ENCODE data around the gene ZNF763. TPM values are rescaled to one million over a fixed set of nuclear protein-coding genes. Genes with fewer than 3 reads are reported as not detected.
A peak's percentile ranks its signal among the peaks of the same experiment; 100 is the strongest.

ZNF763 gene
- total RNA-seq, 3 donors from 2014 or later (not counting 1 experiment from before 2014, with no cell fraction given) = 4.8 to 7.7 (median 5.8) TPM

DNA sequence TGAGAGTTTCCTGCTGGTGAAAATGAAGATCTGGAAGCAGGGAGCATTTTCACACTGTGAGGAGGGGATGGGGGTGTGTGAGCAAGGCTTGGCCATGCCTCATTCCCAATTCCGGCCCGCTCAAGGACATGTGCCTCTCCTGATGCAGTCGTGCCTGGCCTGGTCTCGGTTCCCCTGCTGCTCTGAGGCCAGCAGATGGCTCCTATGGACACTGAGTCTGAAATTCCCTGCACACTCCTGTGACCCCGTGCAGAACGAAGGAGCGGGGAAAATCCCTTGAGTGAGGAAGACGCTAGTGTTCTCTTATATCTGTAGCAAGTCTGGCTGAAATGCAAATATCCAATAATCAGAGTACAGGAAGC is 363 bp upstream of the ZNF763 start:
- Histone ChIP-seq H3K4me1 (ENCODE audit: control insufficient read depth, insufficient read depth, low read length) (peaks cover 18% of the 10 kb centered on the region), H3K36me3 (ENCODE audit: control insufficient read depth, insufficient read depth, low read length) (no peaks in the 10 kb centered on the region), H3K4me3 (ENCODE audit: low read length) (peak overlapping the region; percentile 86), H3K27ac (ENCODE audit: low read length) (peak overlapping the region; percentile 91), H3K27me3 (ENCODE audit: control insufficient read depth, insufficient read depth, low read length) (no peaks in the 10 kb centered on the region), H3K9me3 (ENCODE audit: control insufficient read depth, insufficient read depth, low read length) (no peaks in the 10 kb centered on the region)
- 20% methylated on average over 8 of the region's 8 CpGs for WGBS (ENCODE audit: insufficient coverage)
- no peak for DNase-seq
- Mint-ChIP-seq H3K27ac (peak overlapping the region; percentile 95), H3K4me3 (peak overlapping the region; percentile 90), H3K4me1 (peaks cover 22 to 28% of the 10 kb centered on the region in 2 donors), H3K9me3 (no peaks in the 10 kb centered on the region), H3K27me3 (ENCODE audit: low read depth in 2 of 2) (no peaks in the 10 kb centered on the region), H3K36me3 (no peaks in the 10 kb centered on the region)
- TF ChIP-seq, protein P1, sequence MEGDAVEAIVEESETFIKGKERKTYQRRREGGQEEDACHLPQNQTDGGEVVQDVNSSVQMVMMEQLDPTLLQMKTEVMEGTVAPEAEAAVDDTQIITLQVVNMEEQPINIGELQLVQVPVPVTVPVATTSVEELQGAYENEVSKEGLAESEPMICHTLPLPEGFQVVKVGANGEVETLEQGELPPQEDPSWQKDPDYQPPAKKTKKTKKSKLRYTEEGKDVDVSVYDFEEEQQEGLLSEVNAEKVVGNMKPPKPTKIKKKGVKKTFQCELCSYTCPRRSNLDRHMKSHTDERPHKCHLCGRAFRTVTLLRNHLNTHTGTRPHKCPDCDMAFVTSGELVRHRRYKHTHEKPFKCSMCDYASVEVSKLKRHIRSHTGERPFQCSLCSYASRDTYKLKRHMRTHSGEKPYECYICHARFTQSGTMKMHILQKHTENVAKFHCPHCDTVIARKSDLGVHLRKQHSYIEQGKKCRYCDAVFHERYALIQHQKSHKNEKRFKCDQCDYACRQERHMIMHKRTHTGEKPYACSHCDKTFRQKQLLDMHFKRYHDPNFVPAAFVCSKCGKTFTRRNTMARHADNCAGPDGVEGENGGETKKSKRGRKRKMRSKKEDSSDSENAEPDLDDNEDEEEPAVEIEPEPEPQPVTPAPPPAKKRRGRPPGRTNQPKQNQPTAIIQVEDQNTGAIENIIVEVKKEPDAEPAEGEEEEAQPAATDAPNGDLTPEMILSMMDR (IDR thresholded peaks at IDR 0.05) = no peak
- intact Hi-C loops (cut with micrococcal nuclease) = loop anchor here (1.0 to 5.0 kb wide), 4 partner anchors 24 to 177 kb away; partner anchors contain the start of gene ZNF700
- ATAC-seq = no peak

GRCh38 chr19:11970174-11970573 is 5.3 kb downstream of the ZNF763 start:
- no peaks in the 10 kb centered on the region for H3K36me3 Mint-ChIP-seq
- Histone ChIP-seq H3K4me3 (ENCODE audit: low read length) (no peak overlapping the region), H3K36me3 (ENCODE audit: control insufficient read depth, insufficient read depth, low read length) (no peaks in the 10 kb centered on the region), H3K27me3 (ENCODE audit: control insufficient read depth, insufficient read depth, low read length) (no peaks in the 10 kb centered on the region), H3K27ac (ENCODE audit: low read length) (no peak overlapping the region), H3K4me1 (ENCODE audit: control insufficient read depth, insufficient read depth, low read length) (peaks cover 7% of the 10 kb centered on the region), H3K9me3 (ENCODE audit: control insufficient read depth, insufficient read depth, low read length) (no peaks in the 10 kb centered on the region)
- H3K27me3 Mint-ChIP-seq (ENCODE audit: low read depth in 2 of 2) = no peaks in the 10 kb centered on the region
- no CpG with 5 or more reads among the region's 1 CpG for WGBS (ENCODE audit: insufficient coverage)
- intact Hi-C loops (cut with micrococcal nuclease) = no loop called here
- ATAC-seq (no peak), DNase-seq (no peak)
- TF ChIP-seq, protein P1 (IDR thresholded peaks at IDR 0.05) = no peak
- no peaks in the 10 kb centered on the region for H3K9me3 Mint-ChIP-seq
- peaks cover 12 to 13% of the 10 kb centered on the region in 2 donors for H3K4me1 Mint-ChIP-seq
- H3K4me3 Mint-ChIP-seq = no peak overlapping the region
- no peak overlapping the region for H3K27ac Mint-ChIP-seq

GRCh38 chr19:11971041-11971440 is 6.2 kb downstream of the ZNF763 start:
- WGBS (ENCODE audit: insufficient coverage) = 78% methylated on average over 1 of the region's 2 CpGs
- no peak for DNase-seq
- intact Hi-C loops (cut with micrococcal nuclease) = no loop called here
- Mint-ChIP-seq H3K9me3 (no peaks in the 10 kb centered on the region), H3K27ac (no peak overlapping the region), H3K4me3 (no peak overlapping the region), H3K36me3 (no peaks in the 10 kb centered on the region), H3K4me1 (peaks cover 4 to 6% of the 10 kb centered on the region in 2 donors), H3K27me3 (ENCODE audit: low read depth in 2 of 2) (no peaks in the 10 kb centered on the region)
- Histone ChIP-seq H3K4me1 (ENCODE audit: control insufficient read depth, insufficient read depth, low read length) (no peaks in the 10 kb centered on the region), H3K9me3 (ENCODE audit: control insufficient read depth, insufficient read depth, low read length) (no peaks in the 10 kb centered on the region), H3K36me3 (ENCODE audit: control insufficient read depth, insufficient read depth, low read length) (no peaks in the 10 kb centered on the region), H3K4me3 (ENCODE audit: low read length) (no peak overlapping the region), H3K27me3 (ENCODE audit: control insufficient read depth, insufficient read depth, low read length) (no peaks in the 10 kb centered on the region), H3K27ac (ENCODE audit: low read length) (no peak overlapping the region)
- ATAC-seq = no peak
- TF ChIP-seq, protein P1 (IDR thresholded peaks at IDR 0.05) = no peak

All from natural killer cell (primary cell).